Fibroblast of the aortic adventitia (primary cell): Measurements from ENCODE around the gene LMNTD2. TPM values are rescaled to one million over a fixed set of nuclear protein-coding genes. Genes with fewer than 3 reads are reported as not detected.

Source experiments
- DNase-seq: peaks from one replicate; pipeline ENCODE4 v3.0.0-alpha.2; 2010; ENCODE audit warnings: low read depth
- H3K4me3 ChIP-seq: 2 replicates; pipeline ENCODE4 v1.5.1; 2011; ENCODE audit warnings: low read depth, mild to moderate bottlenecking, control low read depth, low read length, moderate library complexity
- total RNA-seq: library from RNA; depleted of rRNA; stranded (reverse); fragments of >200 nt; gene quantifications from 2 replicates; pipeline ENCODE4 v1.2.3, GENCODE V29; 2012; ENCODE audit warnings: low replicate concordance
- TF ChIP-seq, protein P1 (sequence below): IDR thresholded peaks from 2 replicates; pipeline ENCODE4 v1.5.1; 2011; ENCODE audit warnings: mild to moderate bottlenecking, low read length, control low read depth, inconsistent platforms; ENCODE audit not compliant: insufficient read depth

The LMNTD2 gene
- total RNA-seq, 1 donor = 0.36 TPM

GRCh38 chr11:555780-556661 lies 4.5 kb downstream of the LMNTD2 start:
- TF ChIP-seq, protein P1, sequence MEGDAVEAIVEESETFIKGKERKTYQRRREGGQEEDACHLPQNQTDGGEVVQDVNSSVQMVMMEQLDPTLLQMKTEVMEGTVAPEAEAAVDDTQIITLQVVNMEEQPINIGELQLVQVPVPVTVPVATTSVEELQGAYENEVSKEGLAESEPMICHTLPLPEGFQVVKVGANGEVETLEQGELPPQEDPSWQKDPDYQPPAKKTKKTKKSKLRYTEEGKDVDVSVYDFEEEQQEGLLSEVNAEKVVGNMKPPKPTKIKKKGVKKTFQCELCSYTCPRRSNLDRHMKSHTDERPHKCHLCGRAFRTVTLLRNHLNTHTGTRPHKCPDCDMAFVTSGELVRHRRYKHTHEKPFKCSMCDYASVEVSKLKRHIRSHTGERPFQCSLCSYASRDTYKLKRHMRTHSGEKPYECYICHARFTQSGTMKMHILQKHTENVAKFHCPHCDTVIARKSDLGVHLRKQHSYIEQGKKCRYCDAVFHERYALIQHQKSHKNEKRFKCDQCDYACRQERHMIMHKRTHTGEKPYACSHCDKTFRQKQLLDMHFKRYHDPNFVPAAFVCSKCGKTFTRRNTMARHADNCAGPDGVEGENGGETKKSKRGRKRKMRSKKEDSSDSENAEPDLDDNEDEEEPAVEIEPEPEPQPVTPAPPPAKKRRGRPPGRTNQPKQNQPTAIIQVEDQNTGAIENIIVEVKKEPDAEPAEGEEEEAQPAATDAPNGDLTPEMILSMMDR = no peak
- no peak for DNase-seq

DNA sequence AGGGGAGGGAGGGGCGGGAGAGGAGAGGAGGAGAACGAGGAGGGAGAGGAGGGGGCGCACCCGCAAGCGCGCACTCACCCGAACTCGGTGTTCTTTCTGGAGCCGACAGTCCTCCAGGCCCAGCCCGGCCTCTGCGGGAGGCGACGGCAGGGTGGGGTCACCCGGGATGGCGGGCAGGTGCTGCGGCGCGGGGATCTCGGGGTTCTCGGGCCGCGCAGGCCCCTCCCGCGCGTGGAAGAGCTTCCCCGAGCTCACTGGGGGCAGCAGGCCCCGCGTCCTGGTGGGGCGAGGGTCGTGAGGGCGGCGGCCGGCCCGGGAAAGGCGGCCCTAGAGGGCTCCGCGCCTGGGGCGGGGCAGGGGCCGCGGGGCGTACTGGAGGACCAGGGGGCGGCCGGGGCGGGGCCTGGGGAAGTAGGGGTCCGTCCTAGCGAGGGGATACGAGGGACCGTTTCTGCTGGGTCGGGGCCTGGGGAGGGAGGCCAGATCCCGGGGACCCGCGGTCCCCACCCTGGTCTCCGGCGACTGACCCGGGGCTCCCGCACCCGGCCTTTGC lies 5.2 kb downstream of the LMNTD2 start:
- DNase-seq = no peak
- TF ChIP-seq, protein P1 = no peak
- H3K4me3 ChIP-seq = no peak overlapping the region

More at GRCh38 chr11:555780-556661, 4.5 kb downstream of the LMNTD2 start:
- no peak overlapping the region for H3K4me3 ChIP-seq

DNA sequence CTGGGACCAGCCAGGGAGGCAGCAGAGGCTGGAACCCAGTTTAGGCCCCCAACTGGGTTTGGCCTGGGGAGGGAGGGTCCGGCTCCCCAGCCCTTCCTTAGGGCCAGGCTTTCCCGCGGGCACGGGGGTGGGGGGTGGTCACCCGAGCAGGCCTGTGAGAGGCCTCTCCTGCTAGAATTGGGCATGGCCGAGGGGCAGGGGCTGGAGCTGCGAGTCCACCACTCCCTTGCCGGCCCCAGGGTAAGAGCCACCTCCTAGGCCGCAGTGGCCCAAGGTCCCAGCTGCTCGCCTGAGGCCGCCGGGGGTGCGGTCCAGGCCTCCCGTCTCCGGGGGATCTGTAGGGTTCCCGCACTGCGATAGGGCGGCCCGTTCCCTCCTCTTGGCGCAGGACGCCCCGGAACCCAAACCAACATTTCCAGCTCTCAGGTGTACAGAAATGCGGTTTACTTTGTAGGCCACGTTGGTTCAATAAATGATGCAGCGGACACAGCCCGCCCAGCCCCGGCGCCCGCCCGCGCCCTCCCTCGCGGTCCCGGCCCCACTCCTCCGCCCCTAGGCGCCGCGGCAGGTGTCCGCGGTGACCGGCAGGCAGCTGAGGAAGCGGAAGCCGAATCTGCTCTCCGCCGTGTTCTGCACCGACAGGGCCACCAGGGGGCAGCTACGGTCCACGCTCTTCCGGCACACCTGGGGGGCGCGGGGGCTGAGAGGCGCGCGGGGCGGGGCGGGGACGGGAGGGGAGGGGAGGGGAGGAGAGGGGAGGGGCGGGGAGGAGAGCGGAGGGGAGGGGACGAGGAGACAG lies 5.9 kb downstream of the LMNTD2 start:
- TF ChIP-seq, protein P1 = peak; percentile 67
- H3K4me3 ChIP-seq = peak overlapping the region; percentile 5
- no peak for DNase-seq

DNA sequence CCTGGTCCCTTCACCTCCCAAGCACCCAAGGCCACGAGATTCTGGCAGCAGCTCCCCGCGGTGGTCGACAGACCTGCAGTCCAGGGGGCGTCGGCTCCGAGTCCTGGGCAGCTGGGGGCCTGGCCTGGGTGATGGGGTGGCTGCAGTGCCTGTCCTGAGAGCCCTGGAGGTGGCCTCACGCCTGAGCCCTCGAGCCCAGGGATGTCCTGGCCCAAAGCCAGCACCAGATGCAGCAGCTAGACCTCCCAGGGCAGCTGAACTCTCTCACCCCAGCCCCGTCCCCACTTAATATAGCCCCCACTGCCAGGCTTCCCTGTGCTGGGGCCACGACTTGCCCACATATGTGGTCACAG lies 6.6 kb downstream of the LMNTD2 start:
- TF ChIP-seq, protein P1 = no peak
- H3K4me3 ChIP-seq = no peak overlapping the region
- DNase-seq = no peak

- DNase-seq = no peak
- TF ChIP-seq, protein P1 = no peak
These were observed 7.2 kb downstream of the LMNTD2 start for GRCh38 chr11:553083-553987.

DNA sequence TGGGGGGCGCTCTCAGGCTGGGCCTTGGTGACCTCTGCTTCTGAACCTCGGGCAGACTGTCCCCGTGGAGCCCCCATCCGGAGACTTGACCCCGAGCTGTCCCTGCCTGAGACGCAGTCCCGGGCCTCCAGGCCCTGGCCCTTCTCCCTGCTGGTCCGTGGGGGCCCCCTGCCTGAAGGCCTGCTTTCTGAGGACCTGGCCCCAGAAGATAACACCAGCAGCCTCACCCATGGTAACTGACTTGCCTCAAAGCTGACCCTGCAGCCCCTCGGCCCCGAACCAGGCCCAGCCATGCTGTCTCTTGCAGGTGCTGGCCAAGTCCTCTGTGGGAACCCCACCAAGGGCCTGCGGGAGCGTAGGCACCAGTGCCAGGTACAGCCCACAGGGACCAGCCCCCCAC lies 8.9 kb downstream of the LMNTD2 start:
- DNase-seq = no peak
- TF ChIP-seq, protein P1 = no peak
- no peak overlapping the region for H3K4me3 ChIP-seq

More at GRCh38 chr11:553083-553987, 7.2 kb downstream of the LMNTD2 start:
- no peak overlapping the region for H3K4me3 ChIP-seq
